SW 1271 (cell line): ENCODE results near the gene IL1RAPL1.

Experiments used
- DNase-seq, 2 experiments: peaks; one replicate each; lab custom pipeline; 2025; lab: John Stamatoyannopoulos, UW

IL1RAPL1 gene

GRCh38 chrX:29535212-29536162, 948.2 kb downstream of the IL1RAPL1 start:
- peak in 1 of 2 experiments; percentile 21 for DNase-seq

DNA sequence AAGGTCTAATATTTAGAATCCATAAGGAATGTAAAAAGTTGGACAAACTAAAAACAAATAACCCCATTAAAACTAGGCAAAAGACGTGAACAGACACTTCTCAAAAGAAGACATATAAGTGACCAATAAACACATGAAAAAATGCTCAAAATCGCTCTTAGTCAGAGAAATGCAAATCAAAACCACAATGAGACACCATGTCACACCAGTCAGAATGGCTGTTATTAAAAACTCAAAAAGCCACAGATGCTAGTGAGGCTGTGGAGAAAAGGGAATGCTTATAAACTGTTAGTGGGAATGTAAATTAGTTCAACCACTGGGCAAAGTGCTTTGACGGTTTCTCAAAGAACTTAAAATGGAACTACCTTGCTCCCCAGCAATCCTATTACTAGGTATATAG, 953.8 kb downstream of the IL1RAPL1 start:
- DNase-seq, result no peak

DNA sequence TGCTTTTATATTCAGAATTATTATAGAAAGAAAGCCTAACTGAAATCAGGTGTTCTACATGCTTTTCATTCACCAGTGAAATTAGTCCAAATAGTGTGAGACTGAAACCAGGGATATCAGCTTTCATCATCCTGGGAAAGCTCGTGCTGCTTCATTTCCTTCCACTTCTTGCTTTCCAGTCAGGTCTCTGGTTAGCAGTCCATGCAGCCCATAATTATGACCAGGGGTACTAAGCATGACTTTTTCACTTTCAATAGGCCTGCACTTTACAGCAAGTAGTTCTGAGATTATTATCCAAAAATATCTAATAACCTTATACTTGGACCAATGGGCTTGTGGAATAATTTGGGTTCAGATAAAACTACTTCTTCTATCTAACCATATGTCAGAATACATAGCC, 954.9 kb downstream of the IL1RAPL1 start:
- DNase-seq, result no peak

DNA sequence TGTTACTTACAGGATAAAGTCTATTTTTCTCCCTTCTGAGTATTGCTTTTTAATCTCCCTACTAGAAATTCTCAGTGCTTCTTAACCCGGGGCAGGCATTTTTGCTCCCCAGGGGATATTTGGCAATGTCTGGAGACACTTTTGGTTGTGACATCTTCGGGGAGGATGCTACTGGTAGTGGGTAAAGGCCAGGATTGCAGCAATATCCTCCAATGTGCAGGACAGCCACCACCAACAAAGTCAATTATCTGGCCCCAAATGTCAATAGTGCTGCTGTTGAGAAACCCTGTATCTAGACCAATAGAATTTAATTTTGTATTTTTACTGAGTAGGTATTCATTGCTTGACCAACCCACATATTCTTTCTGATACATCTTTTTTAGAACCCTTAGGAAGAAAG, 958.6 kb downstream of the IL1RAPL1 start:
- DNase-seq, result no peak

DNA sequence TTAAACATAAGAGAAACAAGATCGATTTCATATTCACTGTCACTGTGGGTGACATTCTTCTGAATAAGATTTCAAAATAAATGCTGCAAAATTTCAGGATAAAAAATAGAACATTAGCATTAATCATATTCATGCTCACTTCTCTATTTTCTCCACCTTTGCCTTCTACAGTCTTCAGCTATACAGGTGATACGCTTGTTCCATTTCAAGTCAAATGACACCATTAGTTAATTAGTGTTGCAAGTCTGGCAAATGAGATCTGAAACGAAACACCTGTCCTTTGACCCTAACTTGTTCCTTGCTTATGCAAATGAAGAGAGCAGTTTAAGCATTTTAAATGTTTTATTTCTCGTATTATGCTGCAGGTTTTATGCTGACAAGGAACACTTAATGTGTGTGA, 960.6 kb downstream of the IL1RAPL1 start:
- DNase-seq, result no peak

GRCh38 chrX:29553542-29553941, 966.3 kb downstream of the IL1RAPL1 start:
- DNase-seq, result no peak

DNA sequence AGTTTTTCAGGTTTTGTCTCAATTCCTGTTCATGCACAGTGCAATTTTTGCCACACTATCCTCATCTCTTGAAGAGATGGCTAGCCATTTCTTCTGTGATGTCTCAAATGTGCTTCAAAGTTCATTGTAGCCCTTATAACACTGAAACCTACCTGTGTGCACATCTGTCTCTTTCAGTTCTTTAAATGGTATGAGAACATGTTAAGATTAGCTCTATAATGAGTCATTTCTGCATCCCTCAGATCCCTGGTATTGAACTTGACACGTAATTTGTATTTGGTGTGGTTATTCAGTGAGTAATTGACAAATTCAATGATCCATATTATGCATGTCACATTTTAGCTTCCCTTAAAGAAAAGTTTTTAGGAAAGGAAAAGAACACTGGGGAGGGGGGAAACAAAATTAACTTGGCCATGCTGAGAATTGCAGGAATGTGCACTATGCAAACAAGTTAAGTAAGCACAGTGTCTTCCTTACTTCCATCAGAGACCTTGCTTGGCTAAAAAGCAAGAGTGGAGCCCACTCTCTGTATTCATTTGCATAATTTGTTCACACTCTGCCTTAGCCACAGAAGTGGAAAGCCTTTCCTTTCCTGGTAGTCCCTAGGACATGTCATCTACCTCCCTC, 968.3 kb downstream of the IL1RAPL1 start:
- DNase-seq, result no peak

DNA sequence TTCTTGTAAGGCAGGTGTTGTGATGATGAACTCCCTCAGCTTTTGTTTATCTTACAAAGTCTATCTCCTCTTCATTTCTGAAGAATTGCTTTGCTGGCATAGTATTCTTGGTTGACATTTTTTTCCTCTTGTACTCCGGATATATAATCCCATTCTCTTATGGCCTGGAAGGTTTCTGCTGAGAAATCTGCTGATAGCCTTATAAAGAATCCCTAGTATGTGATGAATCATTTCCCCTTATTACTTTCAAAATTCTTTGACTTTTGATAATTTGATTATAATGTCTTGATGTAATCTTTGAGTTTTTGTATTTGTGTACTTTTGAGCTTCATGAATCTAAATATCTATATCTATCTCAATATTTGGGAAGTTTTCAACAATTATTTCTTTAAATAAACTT, 972.8 kb downstream of the IL1RAPL1 start:
- no peak for DNase-seq

DNA sequence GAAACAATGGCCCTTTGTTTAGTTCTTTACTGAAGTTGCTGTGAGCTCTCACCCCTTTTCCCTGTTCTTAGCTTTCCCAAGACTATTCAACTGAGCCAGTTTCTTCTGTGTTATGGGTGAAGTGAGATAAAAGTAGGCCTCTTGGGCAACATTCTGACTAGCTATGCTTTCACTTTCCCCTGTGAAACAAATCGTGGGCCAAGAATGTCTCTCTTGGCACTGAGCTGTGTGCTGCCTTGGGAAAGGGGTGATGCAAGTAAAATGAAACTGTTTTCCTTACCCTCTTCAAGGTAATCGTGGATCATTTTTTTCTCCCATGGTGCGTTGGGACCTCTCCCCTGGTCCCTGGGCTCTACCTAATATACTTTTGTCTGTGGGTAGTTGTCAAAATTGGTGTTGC, 974.2 kb downstream of the IL1RAPL1 start:
- no peak for DNase-seq

DNA sequence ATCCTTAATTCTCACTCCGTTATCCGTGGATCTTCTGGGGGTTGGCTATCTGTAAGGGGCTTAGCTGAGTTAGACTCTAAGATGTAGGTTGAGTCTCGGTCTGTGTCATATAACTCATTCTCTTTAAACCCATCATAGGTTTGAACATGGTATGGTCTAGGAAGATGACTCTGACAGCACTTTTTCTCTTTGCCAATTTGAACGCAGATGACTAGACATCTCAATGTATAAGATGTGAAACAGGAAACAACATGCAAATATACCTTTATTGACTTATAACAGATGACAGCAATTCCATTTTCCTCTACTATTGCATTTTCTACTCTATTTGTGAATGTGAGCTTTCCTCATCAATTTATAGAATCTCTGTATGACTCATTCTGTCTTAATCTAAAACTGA, 993.3 kb downstream of the IL1RAPL1 start:
- no peak for DNase-seq

- no peak for DNase-seq
Measured at GRCh38 chrX:29581223-29581622, 994.0 kb downstream of the IL1RAPL1 start.

DNA sequence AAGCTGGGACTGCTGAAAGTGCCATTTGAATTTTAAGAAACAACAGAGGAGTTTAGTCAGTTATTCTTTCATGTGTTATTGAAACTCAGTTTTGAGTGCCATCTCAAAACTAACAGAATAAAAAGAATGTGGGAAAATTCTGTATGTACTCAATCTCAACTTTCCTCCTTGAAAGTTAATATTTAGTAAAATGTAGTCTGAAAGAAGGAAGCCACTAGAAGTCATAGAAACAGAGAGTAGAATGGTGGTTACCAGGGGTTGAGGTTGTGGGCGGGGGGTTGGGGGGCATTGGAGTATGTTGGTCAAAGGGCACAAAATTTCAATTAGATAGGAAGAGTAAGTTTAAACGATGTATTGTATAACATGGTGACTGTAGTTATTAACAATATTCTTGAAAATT, 999.9 kb downstream of the IL1RAPL1 start:
- no peak for DNase-seq

DNA sequence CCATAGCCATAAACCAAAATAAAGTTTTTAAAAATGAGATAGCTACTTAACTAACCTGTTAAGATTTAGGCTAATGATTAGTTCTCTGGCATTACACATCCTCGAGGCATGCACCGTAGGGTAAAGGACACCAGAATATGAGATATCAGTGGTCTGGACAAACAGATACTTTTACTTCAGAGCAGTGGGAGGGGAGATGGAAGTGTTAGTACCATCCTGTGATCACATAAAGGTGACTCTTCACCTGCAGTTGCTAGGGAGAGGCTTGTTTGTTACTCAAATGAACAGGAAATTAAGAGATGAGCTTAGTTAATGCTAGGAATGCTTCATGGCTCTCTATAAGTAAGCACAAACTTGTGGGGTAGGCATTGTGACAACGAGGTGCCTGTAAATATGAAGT, 1003.7 kb downstream of the IL1RAPL1 start:
- DNase-seq, result no peak

GRCh38 chrX:29604381-29604780, 1017.1 kb downstream of the IL1RAPL1 start:
- DNase-seq, result no peak

- no peak for DNase-seq
Measured at GRCh38 chrX:29617276-29617675, 1030.0 kb downstream of the IL1RAPL1 start.

- DNase-seq, result peak in 1 of 2 experiments; percentile 0
Measured at GRCh38 chrX:29617725-29618124, 1030.5 kb downstream of the IL1RAPL1 start.

DNA sequence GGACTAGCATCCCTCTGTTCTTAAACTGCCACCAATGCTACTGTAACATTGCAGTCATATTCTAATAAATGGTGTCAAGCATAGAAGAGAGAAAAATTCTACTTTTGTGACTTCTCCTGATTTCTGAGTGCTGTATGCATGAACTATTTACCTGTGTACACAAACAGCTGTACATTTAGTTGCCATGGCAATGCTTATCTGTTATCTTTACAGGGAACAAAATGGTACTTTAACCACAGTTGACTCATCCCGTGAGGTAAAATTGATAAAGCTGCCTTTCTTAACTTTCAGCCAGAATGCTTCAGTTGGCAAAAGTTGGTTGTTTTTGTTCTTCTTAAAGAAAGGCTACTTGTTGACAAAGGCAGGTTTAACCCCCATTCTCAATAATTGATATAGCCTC, 1040.6 kb downstream of the IL1RAPL1 start:
- DNase-seq, result no peak

DNA sequence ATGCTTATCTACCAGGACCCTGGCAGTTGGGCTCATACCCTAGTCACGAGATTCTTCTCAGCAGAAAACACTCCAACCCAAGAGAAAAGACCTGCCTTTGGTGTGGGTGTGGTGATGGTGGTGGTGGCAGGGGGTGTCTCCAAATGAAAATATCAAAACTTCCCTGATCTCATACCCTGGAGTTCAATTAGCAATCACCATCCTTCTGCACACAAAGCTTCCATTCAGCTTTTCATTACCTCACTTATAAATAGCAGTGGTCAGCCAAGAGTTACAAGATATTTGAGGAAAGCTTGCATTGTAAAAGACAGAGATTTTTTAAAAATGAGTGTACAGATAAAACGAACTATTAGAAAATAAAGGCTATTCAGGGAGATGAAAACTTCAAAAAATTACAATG, 1047.3 kb downstream of the IL1RAPL1 start:
- DNase-seq, result no peak

DNA sequence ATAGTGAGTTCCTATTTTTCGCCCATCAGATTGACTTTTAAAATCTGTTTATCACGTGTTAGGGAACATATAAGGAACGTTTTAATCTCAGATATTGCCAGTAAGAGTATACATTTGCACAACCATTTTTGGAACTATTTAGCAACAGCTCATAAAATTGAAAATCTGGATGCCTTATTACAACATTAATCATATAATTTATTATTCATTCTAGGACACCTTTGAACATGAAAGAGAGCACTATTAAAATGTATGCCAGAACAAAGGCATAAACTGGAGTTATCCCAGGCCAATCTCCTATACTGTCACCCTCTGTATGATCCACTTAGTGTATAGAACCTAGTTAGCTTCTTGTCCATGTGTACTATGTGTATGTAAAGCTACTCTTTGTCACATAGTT, 1049.1 kb downstream of the IL1RAPL1 start:
- no peak for DNase-seq

GRCh38 chrX:29640106-29640505, 1052.9 kb downstream of the IL1RAPL1 start:
- DNase-seq, result no peak

GRCh38 chrX:29641461-29641860, 1054.2 kb downstream of the IL1RAPL1 start:
- no peak for DNase-seq

- DNase-seq, result no peak
Measured at GRCh38 chrX:29643181-29643580, 1055.9 kb downstream of the IL1RAPL1 start.

GRCh38 chrX:29648161-29648560, 1060.9 kb downstream of the IL1RAPL1 start:
- no peak for DNase-seq
